Stimulated activated CD4-positive, alpha-beta T cell treated with anti-CD3 and anti-CD28 coated beads, Interleukin-4, amount 100 ng/mL, for 1 hour (primary cell): ENCODE measurements around the gene CR1.
A peak's percentile ranks its signal among the peaks of the same experiment; 100 is the strongest.
"Not testable (repeated sequence)": the region's sequence is repeated elsewhere in the genome, so short reads cannot be mapped to it uniquely, and the experiment has no call there.

Source experiments
- DNase-seq: peaks from one replicate; pipeline ENCODE4 v3.0.0-alpha.2; 2020

Gene CR1

DNA sequence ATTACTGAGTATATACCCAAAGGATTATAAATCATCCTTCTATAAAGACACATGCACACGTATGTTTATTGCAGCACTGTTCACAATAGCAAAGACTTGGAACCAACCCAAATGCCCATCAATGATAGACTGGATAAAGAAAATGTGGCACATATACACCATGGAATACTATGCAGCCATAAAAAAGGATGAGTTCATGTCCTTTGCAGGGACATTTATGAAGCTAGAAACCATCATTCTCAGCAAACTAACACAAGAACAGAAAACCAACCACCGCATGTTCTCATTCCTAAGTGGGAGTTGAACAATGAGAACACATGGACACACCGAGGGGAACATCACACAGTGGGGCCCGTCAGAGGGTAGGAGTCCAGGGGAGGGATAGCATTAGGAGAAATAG lies 98.1 kb downstream of the CR1 start:
- DNase-seq = not testable (repeated sequence)

DNA sequence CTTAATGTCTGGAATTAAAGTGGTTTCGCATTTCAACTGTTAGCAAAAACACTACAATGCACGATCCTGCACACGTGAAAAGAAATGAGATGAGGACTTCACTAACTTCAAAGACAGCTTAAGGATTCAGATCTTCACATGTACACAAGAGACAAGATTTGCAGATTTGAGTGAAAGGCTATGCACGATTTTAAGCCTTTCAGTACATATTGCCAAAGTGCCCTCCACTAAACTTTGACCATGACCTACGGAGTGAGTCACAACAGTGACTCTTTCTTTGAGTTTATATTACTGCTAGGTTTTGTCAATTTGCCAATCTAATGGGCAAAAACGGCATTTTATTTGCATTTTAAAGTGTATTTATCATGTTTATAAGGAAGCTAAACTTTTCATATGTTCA lies 107.8 kb downstream of the CR1 start:
- no peak for DNase-seq

DNA sequence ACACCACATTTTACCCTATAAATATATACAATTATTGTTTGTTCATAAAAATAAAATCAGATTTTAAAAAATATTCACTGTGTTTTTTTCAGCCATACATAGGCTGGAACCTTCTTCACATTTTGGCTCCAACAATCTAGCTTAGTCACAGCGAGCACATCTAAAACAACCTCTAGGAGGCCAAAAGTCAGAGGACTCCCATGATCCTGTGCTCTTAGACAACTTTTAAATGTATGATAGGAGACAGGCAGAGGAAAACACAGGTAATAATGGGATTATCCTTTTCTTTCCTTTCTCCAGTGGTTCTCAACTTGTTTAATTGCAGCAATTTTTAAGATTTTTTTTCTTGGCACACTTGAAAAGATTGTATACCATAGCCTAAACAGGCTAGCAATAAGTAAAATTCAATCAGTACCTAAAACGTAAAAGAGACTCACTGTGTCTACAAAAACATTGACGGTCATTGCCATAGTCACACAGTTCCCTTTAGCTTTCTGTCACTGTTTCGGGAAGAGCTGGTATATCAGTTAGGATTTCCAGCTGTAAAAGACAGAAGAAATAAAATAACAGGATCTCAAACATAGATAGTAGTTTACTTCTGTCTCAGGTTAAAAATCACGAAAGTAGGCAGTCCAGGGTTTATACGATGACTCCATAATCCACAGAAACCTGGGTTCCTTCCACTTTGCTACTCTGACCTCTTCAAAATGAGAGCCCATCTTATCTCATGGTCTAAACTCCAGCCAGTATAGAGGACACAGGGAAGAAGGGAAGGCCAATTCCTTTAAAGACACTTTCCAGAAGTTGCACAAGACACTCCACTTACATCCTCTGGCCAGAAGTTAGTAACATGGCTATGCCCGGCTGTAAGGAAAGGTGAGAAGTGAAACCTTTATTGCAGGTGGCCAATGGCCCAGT lies 109.7 kb downstream of the CR1 start:
- no peak for DNase-seq

DNA sequence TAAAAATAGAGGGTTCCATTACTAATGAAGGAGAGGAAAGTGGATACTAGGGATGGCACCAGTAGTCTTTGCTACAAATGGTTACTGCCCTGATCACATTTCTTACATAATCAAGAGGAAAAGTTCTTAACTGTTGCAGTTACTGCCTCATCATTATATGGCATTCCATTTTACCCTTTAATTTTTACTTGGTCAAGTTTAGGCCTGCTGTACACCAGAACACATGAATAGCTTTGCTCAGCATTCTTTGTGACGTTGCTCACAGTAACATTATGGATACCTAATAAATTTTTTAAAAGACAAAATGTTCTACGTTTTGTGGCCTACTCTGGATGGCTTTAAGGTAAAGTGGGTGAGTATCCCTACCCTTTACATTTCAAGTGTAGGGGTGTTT lies 110.4 kb downstream of the CR1 start:
- DNase-seq = no peak

DNA sequence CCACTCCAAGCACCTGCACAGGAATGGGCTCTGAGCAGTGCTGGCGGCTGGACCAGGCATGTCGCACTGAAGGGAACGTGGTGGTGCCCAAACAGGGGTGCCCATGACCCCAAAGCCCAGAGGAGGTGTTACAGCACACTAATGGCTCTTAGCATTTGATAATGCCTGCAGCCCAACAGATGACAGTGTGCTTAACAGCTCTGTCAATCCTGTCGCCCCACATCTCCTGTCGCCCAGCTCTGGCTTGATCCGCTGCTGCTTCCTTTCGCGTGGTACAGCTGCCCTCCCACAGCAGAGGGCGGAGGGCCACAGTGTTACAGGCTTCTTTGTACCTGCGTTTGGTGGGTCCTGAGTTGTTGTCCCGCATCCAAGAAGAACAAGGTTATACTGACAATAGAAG lies 116.8 kb downstream of the CR1 start:
- no peak for DNase-seq

DNA sequence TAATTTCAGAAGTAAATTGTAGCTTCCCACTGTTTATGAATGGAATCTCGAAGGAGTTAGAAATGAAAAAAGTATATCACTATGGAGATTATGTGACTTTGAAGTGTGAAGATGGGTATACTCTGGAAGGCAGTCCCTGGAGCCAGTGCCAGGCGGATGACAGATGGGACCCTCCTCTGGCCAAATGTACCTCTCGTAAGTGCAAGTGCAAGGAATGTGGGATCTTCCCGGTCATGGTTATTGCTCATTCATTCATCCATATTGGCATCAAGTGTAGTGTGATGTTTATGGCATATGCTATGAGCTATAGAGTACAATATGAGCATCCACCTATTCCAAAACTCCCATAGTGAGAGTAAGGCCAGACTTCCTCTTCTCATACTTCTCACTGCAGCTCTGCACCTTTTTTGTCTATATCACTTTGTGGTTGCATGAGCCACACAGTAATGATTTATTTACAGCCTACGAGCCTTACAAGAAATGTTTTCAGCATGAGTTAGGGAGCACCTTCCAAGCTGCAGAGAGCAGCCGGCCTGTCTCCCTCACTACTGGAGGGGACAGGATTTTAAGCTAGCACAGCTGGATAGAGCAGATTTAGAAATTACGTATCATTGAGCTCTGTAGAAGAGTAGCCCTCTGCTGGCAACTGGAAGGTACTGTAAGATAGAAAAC lies 124.0 kb downstream of the CR1 start:
- DNase-seq = no peak

DNA sequence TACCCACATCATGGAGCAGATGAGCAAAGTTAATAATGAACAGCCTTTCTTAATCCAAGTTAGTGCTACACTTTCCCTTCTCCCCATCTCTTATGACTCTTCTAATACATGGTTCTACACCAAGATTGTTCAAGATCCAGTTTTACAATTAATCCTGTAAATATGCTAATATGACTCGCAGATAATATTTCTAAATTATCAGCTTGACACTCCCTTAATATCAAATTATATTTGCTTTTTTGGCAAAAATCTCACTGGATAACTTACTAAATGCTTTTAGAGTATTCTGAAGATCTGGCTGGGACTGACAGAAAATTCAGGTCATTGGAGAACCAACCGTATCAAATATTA lies 124.6 kb downstream of the CR1 start:
- DNase-seq = no peak

DNA sequence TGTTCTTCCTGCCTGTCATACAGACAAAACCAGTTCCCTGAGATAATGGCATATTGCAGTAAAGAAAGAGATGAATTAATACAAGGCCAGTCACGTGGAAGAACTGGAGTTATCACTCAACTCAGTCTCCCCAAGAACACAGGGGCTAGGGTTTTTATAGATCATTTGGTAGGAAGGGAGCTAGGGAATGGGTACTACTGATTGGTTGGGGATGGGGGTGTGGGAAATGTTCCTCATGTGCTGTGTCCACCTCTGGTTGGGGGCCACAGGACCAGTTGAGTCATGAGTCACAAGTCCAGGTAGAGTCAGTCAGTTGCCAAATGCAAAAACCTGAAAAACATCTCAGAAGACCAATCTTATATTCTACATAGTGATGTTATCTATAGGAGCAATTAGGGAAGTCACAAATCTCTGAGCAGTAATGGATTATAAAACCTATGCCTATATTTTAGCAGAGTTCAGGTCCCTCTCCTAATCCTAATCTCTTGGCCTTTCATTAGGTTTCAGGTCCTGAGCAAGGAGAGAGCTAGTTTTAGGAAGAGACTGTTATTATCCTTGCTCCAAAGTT lies 129.6 kb downstream of the CR1 start:
- DNase-seq = not testable (repeated sequence)

DNA sequence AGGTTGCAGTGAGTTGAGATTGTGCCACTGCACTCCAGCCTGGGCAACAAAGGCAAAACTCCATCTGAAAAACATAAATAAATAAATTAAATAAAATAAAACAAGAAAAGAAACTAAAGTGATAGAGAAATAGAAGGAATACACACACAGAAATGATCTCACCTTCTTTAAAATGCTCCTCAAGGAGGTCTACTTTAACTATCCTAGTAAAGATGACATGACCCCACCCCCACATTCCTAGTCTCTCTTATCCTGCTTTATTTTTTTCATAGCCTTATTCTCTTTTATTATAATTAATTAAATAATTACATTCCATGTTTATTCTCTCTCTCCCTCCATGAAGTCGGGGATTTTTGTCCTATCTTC lies 131.0 kb downstream of the CR1 start:
- no peak for DNase-seq

DNA sequence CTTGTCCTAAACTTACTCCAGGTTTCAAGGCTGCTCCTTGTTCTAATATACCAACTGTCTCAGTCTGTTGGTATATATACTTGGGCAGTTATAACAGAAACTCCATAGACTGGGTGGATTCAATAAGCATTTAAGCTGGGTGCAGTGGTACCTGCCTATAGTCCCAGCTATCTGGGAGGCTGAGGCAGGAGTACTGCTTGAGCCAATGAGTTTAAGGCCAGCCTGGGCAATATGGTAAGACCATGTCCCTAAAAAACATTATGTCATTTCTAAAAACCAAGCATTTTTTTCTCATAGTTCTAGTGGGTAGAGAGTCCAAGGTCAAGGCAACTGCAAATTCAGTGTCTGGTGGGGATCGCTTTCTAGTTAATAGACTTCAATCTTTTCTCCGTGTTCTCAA lies 131.5 kb downstream of the CR1 start:
- DNase-seq = no peak

DNA sequence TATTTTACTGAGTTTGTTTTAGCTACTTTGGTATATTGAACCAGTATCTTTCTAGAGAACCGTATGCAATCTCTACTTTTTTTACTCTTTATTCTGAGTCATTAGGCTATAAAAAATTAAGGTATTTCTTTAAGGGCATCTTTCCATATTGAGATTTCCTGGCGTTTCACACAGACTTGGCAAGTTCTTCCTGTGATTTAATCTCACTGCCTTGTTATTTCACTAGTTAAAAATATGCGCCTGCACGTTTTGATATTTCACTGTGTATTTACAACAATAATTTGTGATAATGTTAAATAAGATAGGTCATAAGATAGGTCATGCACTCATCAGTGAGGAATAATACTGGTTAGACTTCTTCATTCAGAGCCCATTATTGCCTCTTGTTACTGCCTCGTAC lies 132.8 kb downstream of the CR1 start:
- no peak for DNase-seq

DNA sequence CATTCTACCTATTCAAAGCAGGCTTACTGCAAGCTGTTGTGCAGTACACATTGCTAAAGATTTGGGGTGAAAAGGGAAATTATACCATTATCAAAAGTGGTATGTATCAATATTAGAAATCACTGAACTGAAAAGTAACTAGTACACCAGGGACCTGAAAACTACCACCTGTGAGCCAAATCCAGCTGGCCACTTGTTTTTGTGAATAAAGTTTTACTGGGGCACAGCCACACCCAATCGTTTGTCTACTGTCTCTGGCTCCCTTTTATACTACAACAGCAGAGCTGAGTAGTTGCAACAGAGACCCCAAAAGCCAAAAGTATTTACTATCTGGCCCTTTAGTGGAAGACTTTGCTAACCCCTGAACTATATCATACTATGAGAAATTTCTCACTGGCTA lies 135.2 kb downstream of the CR1 start:
- no peak for DNase-seq

DNA sequence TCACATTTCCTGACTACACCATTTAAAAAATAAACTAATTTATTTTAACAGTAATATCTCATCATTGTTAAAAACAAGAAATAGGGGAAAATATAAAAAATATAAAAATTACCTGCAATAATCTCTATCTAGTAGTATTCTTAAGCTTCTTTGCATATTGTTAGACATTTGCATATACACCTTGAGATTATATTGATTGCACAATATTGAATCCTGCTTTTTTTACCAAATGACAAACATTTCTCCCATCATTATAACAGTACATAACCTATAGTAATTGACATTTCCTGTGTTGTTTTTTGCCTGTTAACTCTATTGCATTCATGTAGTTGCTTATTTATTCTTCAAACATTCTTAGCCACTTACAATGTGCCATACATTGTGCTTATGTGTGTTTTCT lies 137.3 kb downstream of the CR1 start:
- no peak for DNase-seq

DNA sequence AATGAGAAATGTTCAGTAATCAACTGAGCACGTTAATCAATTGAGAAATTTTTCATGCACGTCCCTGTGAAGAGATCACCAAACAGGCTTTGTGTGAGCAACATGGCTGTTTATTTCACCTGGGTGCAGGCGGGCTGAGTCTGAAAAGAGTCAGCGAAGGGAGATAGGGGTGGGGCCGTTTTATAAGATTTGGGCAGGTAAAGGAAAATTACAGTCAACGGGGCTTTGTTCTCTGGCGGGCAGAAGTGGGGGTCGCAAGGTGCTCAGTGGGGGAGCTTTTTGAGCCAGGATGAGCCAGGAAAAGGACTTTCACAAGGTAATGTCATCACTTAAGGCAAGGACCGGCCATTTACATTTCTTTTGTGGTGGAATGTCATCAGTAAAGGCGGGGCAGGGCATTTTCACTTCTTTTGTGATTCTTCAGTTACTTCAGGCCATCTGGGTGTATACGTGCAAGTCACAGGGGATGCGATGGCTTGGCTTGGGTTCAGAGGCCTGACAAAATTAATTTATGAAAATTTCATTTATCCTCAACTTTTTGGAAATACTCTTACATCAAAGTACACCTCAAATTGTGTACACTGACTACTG lies 137.8 kb downstream of the CR1 start:
- DNase-seq = not testable (repeated sequence)

DNA sequence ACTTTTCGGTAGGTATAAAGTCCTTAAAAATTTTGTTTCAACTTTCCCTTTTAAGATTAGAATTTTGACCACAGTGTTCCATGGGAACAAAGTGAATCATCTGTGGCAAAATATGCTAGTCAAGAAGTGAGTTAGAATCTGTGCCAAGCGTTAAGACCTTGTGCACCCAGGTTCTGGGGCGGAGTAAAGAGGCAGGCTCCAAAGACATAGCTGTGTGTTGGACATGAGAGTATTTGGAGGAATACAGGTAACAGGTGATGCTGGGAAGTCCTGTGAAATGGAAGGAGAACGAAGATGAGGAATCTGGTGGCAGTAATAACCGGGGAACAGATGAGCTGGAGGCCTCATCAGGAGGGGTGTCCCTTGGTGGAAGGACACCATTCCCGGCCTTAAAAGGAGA lies 138.3 kb downstream of the CR1 start:
- not testable (repeated sequence) for DNase-seq

DNA sequence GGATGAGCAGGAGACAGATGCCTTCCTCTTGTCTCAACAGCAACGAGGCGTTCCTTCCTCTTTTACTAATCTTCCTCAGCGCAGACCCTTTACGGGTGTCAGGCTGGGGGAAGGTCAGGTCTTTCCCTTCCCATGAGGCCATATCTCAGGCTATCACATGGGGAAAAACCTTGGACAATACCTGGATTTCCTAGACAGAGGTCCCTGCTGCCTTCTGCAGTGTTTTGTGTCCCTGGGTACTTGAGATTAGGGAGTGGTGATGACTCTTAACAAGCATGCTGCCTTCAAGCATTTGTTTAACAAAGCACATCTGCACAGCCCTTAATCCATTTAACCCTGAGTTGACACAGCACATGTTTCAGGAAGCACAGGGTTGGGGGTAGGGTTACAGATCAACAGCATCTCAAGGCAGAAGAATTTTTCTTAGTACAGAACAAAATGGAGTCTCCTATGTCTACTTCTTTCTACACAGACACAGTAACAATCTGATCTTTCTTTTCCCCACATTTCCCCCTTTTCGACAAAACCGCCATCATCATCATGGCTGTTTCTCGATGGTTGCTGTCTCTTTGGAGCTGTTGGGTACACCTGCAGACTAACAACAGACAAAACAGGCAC lies 139.7 kb downstream of the CR1 start:
- not testable (repeated sequence) for DNase-seq

DNA sequence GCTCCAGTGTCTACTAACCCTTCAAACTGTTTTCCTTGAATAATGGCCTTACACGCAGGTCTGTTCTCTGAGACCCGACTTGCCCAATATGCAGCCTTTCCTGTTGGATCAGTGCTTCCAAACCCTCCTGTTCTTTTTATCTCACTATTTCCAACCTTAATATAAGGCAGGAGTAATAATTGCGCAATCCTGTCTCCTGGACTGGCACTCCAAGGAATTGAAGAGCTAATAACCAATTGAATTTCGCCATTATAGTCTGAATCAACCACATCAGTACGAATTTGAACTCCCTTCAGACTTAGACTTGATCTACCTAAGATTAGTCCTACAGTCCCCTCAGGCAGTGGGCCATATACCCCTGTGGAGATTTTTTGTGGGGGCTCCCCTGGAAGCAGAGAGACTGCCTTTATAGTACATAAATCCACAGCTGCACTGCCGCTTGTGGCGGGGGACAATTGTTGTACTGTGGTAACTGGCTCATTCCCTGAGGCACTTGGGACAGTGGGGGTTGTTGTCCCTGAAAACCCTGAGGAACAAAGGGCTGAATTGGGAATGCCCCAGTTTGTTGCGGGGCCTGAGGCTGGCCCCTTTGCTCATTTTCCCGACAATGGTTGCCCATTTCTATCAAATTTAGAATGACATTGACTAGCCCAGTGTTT lies 142.7 kb downstream of the CR1 start:
- DNase-seq = not testable (repeated sequence)

DNA sequence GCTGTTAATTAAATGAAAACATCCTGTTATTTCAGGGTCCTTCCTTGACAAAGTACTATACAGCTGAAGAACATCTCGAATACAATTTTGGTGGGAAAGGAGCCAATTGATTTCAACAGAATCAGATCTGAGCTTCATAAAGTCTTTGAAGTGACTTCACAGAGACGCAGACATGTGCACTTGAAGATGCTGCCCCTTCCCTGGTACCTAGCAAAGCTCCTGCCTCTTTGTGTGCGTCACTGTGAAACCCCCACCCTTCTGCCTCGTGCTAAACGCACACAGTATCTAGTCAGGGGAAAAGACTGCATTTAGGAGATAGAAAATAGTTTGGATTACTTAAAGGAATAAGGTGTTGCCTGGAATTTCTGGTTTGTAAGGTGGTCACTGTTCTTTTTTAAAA lies 143.4 kb downstream of the CR1 start:
- DNase-seq = not testable (repeated sequence)

DNA sequence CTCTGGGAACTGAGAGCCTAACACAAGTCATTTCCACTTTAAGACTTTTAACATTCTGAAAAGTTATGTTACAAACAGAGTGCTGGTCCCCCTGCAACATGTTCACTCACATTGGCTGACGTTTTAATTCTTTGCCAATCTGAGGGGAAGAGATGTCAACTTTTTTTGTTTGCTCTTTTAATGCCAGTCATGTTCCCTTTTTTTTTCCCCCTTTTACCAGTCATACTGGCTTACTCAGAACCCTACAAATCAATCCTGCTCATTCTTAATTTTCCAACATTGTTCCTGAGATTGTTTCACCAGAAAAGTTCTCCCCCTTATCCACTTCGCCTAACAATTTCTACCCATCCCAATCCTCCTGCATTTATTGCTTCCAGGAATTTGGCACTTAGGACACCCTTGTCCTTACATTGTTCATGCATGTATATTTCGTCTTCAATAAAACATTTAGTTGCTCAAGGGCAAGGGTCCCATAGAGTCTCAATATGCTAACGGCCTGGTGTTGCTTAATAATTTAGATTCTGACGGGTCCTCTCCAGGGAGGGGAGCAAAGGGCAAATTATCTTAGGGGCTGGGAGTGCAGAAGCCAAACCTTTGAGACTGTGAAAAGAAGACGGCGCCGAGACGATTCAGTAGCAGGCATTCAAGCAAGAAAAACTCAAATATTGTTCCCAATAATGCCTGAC lies 148.4 kb downstream of the CR1 start:
- DNase-seq = no peak

DNA sequence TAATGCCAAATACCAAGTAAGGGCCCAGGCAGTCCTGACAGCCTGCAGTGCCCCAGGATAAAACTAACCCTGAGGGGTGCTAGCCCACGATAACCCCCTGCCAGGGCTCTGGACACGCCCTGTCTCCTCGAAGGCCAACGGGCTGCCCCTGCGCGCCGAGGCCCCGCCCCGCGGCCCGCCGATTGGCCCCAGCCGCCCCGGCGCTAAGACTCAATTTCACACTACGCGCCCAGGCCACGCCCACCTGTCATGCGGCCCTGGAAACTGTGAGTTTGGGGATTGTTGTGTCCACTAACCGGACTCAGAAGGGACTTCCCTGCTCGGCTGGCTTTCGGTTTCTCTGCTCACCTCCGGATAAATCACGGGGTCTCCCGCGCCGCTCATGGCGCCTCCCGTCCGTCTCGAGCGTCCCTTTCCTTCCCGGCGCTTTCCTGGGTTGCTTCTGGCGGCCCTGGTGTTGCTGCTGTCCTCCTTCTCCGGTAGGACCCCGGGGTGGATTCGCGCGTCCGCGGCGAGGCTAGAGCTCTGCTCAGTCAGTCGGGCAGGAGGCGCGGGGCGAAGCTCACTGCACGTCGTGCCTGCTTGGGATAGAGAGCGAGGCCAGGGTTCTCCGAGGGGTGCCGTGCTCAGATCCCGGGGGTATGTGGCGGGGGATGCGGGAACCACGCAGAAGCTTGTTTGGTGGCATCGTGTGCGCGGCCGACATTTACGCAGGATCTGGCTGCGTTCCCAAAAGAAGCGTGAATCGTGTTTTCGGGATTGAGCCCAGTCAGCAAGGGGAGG lies 149.1 kb downstream of the CR1 start, which contains the start of gene CR1L:
CR1L (plus strand) TSS at position 282 of the 783 bp plus-strand sequence; CDS start at position 383, 101 bp downstream.
- peak; percentile 75 for DNase-seq

DNA sequence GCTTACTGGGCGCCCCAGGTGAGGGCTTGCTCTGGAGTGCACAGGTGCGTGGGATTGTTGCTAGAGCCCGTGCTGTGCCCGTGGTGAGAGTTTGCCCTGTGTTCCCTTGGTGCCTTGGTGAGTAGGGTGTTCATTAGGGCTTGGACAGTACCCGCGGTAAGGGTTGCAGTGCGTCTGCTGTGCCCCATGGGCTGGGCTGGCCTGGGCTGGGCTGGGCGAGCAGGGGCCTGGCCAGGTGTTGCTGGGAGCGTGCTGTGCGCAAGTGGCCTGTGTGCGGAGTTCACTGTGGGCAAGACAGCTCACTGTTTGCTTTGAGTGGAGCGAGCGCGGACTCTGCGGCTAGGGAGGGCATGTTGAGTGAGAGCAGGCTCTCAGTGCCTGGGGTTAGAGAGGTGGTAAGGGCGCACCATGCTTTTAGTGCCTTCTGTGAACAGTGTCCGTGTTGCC lies 149.7 kb downstream of the CR1 start:
- DNase-seq = no peak
